HEK293T (cell line): ENCODE measurements around the gene HPCAL1.

Source experiments
- BHLHE40 ChIP-seq: fragments of 450-650 bp; IDR thresholded peaks from 2 replicates; pipeline ENCODE4 v1.6.1; 2016; ENCODE audit warnings: mild to moderate bottlenecking, moderate library complexity, borderline replicate concordance
- ELF4 ChIP-seq: fragments of 450-650 bp; IDR thresholded peaks from 2 replicates; pipeline ENCODE4 v1.6.1; 2017; ENCODE audit warnings: antibody characterized with exemption
- FOXA1 ChIP-seq: fragments of 450-650 bp; IDR thresholded peaks from 2 replicates; pipeline ENCODE4 v1.6.1; 2016; ENCODE audit warnings: mild to moderate bottlenecking
- FOXK2 ChIP-seq: fragments of 450-650 bp; IDR thresholded peaks from 2 replicates; pipeline ENCODE4 v1.6.1; 2016; ENCODE audit warnings: mild to moderate bottlenecking
- FOXM1 ChIP-seq: fragments of 450-650 bp; IDR thresholded peaks from 2 replicates; pipeline ENCODE4 v1.6.1; 2017; ENCODE audit warnings: mild to moderate bottlenecking, borderline replicate concordance
- HDGF ChIP-seq: fragments of 450-650 bp; IDR thresholded peaks from 2 replicates; pipeline ENCODE4 v1.6.1; 2017; ENCODE audit warnings: antibody characterized with exemption, borderline replicate concordance
- L3MBTL2 ChIP-seq: fragments of 450-650 bp; conservative IDR thresholded peaks from 2 replicates; pipeline ENCODE4 v1.6.1; 2016; ENCODE audit warnings: mild to moderate bottlenecking
- PKNOX1 ChIP-seq: fragments of 450-650 bp; IDR thresholded peaks from 2 replicates; pipeline ENCODE4 v1.6.1; 2016
- SP1 ChIP-seq: fragments of 450-650 bp; IDR thresholded peaks from 2 replicates; pipeline ENCODE4 v1.6.1; 2017
- SUZ12 ChIP-seq: fragments of 450-650 bp; IDR thresholded peaks from 2 replicates; pipeline ENCODE4 v1.6.1; 2016; ENCODE audit warnings: mild to moderate bottlenecking
- TARDBP ChIP-seq: fragments of 450-650 bp; IDR thresholded peaks from 2 replicates; pipeline ENCODE4 v1.6.1; 2016
- ZNF384 ChIP-seq: fragments of 450-650 bp; IDR thresholded peaks from 2 replicates; pipeline ENCODE4 v1.6.1; 2016

GRCh38 chr2:10350761-10351160 lies 48.1 kb downstream of the HPCAL1 start:
- TF ChIP-seq FOXM1 (no peak), ZNF384 (no peak), SUZ12 (no peak), PKNOX1 (no peak), FOXA1 (no peak), L3MBTL2 (no peak), BHLHE40 (no peak), TARDBP (no peak), FOXK2 (no peak), ELF4 (no peak), HDGF (no peak), SP1 (no peak)
